Left ventricle myocardium inferior (tissue), 1 donor: ENCODE results near the gene TNC. TPM values are rescaled to one million over a fixed set of nuclear protein-coding genes. Genes with fewer than 3 reads are reported as not detected.

ENCODE experiments used
- DNase-seq: peaks from one replicate; pipeline ENCODE4 v3.0.0-alpha.2; 2020
- H3K27ac ChIP-seq: fragments of 200-600 bp; replicated peaks from 2 replicates; pipeline ENCODE4 v1.8.0; 2021
- H3K27me3 ChIP-seq: fragments of 200-600 bp; 2 replicates; pipeline ENCODE4 v1.8.0; 2021; ENCODE audit warnings: low read depth
- H3K36me3 ChIP-seq: fragments of 200-600 bp; 2 replicates; pipeline ENCODE4 v1.8.0; 2021
- H3K4me1 ChIP-seq: fragments of 200-600 bp; 2 replicates; pipeline ENCODE4 v1.8.0; 2021
- H3K4me3 ChIP-seq: fragments of 200-600 bp; 2 replicates; pipeline ENCODE4 v1.8.0; 2021; ENCODE audit warnings: mild to moderate bottlenecking, moderate library complexity
- H3K9me3 ChIP-seq: fragments of 200-600 bp; replicated peaks from 2 replicates; pipeline ENCODE4 v1.8.0; 2021
- intact Hi-C: fragments of 100-400 bp; cut with micrococcal nuclease; formaldehyde crosslinking; loops from one replicate; pipeline ENCODE4 v1.11.0; 2022
- total RNA-seq: library from RNA; stranded (reverse); fragmentation: NEBNext Ultra II Directional; extraction: Animal tissue kit (Norgen Biotek cat#: 25700); gene quantifications from one replicate; pipeline ENCODE4 v1.2.1, GENCODE V29; 2021
- TF ChIP-seq, protein P1 (sequence below): fragments of 200-600 bp; IDR thresholded peaks from 2 replicates; pipeline ENCODE4 v1.8.0; 2021; ENCODE audit warnings: antibody characterized with exemption, mild to moderate bottlenecking, borderline replicate concordance
- donor health status: DM: no; HTN: yes; CAD: no; lungs with severe emphysema.

Gene TNC
- total RNA-seq, 1 donor from 2014 or later = 3.4 TPM

DNA sequence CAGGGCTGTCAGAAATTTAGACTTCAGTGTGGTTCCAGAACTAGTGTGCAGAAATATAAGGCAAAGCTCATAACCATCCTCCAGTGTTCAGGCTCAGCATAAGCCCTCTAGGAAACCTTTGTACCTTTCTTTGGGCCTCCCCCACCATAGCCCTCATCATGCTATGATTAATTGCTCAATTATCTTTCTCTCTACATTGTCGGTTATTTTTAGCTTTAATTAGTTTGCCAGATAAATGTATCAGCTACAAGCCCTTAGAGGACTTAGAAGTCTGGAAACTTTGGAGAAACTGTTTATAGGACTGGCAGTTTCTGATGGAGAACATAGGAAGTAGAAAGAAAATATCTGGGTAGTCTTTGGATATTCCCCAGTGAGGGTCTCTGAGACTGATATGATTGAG is 43.5 kb upstream of the TNC start:
- Histone ChIP-seq H3K4me3 (no peak overlapping the region), H3K27ac (no peak overlapping the region), H3K9me3 (no peaks in the 10 kb centered on the region), H3K36me3 (no peaks in the 10 kb centered on the region), H3K27me3 (peaks cover 18% of the 10 kb centered on the region), H3K4me1 (no peaks in the 10 kb centered on the region)
- intact Hi-C loops = no loop called here
- TF ChIP-seq, protein P1, sequence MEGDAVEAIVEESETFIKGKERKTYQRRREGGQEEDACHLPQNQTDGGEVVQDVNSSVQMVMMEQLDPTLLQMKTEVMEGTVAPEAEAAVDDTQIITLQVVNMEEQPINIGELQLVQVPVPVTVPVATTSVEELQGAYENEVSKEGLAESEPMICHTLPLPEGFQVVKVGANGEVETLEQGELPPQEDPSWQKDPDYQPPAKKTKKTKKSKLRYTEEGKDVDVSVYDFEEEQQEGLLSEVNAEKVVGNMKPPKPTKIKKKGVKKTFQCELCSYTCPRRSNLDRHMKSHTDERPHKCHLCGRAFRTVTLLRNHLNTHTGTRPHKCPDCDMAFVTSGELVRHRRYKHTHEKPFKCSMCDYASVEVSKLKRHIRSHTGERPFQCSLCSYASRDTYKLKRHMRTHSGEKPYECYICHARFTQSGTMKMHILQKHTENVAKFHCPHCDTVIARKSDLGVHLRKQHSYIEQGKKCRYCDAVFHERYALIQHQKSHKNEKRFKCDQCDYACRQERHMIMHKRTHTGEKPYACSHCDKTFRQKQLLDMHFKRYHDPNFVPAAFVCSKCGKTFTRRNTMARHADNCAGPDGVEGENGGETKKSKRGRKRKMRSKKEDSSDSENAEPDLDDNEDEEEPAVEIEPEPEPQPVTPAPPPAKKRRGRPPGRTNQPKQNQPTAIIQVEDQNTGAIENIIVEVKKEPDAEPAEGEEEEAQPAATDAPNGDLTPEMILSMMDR = no peak
- DNase-seq = no peak

DNA sequence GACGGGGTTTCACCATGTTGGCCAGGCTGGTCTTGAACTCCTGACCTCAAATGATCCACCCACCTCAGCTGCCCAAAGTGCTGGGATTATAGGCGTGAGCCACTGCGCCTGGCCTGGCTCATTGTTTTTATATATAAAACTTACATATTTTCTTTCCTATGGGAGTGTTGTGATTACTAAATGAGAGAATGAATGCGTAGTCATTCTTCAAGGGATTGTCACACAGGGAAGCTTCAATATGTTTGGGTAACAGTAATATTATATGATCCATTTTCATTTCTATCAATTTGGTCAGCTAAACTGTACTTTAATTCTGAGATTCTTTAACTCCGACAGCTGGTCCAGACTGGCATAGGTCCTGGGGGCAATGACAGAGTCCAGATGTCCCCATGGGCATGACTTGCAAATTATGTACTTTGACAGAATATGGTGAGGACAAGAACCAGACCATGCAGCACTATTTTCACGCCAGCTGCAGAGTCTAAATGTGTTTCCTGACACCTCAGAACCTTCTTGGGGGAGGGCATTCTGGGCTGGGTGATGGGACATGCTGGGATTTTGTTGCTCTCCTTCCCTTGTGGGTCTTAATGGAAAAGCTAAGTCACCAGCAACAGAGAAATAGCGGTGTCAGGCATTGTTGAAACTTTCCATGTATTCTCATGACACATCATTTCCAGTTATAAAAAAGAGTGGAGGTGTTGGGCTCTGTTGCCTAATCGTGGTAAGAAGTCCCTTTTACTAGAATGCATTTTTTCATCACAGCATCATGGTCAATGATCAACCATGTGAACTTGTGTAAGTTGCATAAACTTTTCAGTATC is 40.9 kb upstream of the TNC start:
- H3K27ac ChIP-seq = no peak overlapping the region
- intact Hi-C loops = no loop called here
- no peak overlapping the region for H3K4me3 ChIP-seq
- H3K4me1 ChIP-seq = no peaks in the 10 kb centered on the region
- no peaks in the 10 kb centered on the region for H3K36me3 ChIP-seq
- no peak for DNase-seq
- TF ChIP-seq, protein P1 = no peak
- peaks cover 23% of the 10 kb centered on the region for H3K27me3 ChIP-seq
- H3K9me3 ChIP-seq = no peaks in the 10 kb centered on the region

DNA sequence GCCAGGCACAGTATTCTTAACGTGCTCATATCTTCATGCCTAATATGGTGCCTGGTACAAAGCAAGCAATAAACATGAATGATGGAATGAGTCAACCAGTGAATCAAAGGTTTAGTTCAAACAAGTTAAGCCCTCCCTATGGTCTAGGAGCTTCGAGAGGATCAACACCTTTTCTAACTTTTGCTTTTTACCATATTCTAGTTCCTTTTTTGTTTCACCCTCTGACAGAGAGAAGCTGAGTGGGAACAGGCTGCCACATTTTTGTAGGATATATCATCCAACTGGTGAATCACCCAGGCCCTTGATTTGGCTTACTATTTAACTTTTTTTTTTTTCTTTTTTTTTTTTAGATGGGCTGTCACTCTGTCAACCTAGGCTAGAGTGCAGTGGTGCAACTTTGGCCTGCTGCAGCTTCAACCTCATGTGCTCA is 39.3 kb upstream of the TNC start:
- Histone ChIP-seq H3K4me1 (no peaks in the 10 kb centered on the region), H3K4me3 (no peak overlapping the region), H3K27me3 (peaks cover 25% of the 10 kb centered on the region), H3K36me3 (no peaks in the 10 kb centered on the region), H3K9me3 (no peaks in the 10 kb centered on the region), H3K27ac (no peak overlapping the region)
- intact Hi-C loops = no loop called here
- DNase-seq = no peak
- TF ChIP-seq, protein P1 = no peak

DNA sequence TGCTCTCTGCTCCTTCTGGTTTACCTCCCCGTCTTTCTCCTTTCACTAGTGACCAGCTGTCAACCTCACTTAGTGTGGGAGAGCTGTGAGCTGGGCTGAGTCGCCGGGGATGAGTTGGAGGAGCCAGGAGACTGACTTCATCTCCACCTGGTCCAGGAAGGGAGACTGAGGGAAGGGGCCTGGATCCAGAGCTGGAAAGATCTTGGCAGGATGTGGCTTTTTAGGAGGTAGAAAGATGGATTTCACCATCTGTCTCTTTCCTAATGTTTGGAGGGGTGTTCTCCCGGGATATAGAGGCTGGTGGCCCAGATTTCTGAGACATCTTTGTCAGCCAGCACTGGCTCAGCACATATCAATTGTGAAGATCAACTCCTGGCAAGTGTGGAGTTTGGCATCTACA is 37.1 kb upstream of the TNC start:
- Histone ChIP-seq H3K4me3 (no peak overlapping the region), H3K9me3 (no peaks in the 10 kb centered on the region), H3K27ac (no peak overlapping the region), H3K4me1 (no peaks in the 10 kb centered on the region), H3K36me3 (no peaks in the 10 kb centered on the region), H3K27me3 (peaks cover 18% of the 10 kb centered on the region)
- TF ChIP-seq, protein P1 = no peak
- intact Hi-C loops = no loop called here
- DNase-seq = no peak

DNA sequence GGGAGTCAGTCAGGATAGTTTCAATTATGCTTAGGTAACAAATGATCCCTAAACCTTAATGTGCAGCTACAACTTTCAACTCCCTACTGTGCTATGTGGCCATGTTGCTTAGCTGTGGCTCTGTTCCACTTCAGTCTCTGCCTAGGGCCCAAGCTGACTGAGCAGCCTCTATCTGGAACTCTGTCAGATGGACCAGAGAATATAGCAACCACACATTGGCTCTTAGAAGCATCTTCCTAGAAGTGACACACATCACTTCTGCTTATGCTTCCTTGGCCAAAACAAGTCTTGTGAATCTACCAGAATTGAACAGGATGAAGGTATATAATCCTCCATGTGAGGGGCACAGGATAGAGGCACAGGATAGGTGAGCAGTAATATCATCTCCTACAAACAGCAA is 36.7 kb upstream of the TNC start:
- H3K4me3 ChIP-seq = no peak overlapping the region
- no peaks in the 10 kb centered on the region for H3K9me3 ChIP-seq
- no peaks in the 10 kb centered on the region for H3K36me3 ChIP-seq
- TF ChIP-seq, protein P1 = no peak
- no peak for DNase-seq
- peaks cover 15% of the 10 kb centered on the region for H3K27me3 ChIP-seq
- intact Hi-C loops = no loop called here
- no peaks in the 10 kb centered on the region for H3K4me1 ChIP-seq
- H3K27ac ChIP-seq = no peak overlapping the region
